GM20431 (cell line): ENCODE measurements around the gene PDE7B.

Source experiments
- in situ Hi-C: fragments of 300-500 bp; cut with MseI, MboI; formaldehyde crosslinking; loops from one replicate; pipeline ENCODE4 v1.15.0; 2020; ENCODE audit warnings: low sequenced_read_pairs; ENCODE audit not compliant: unreplicated experiment

PDE7B gene

GRCh38 chr6:135972586-135972985, 121.1 kb downstream of the PDE7B start:
- in situ Hi-C loops, result no loop called here

GRCh38 chr6:135974426-135974825, 122.9 kb downstream of the PDE7B start:
- in situ Hi-C loops, result no loop called here

GRCh38 chr6:135976585-135976984, 125.1 kb downstream of the PDE7B start:
- in situ Hi-C loops, result no loop called here

GRCh38 chr6:135983093-135983492, 131.6 kb downstream of the PDE7B start:
- in situ Hi-C loops, result no loop called here

- in situ Hi-C loops, result no loop called here
Measured at GRCh38 chr6:135983718-135984343, 132.3 kb downstream of the PDE7B start.

- in situ Hi-C loops, result no loop called here
Measured at GRCh38 chr6:135985471-135985870, 134.0 kb downstream of the PDE7B start.

GRCh38 chr6:135987226-135987625, 135.7 kb downstream of the PDE7B start:
- in situ Hi-C loops, result no loop called here

GRCh38 chr6:135990439-135990838, 138.9 kb downstream of the PDE7B start:
- in situ Hi-C loops, result no loop called here

GRCh38 chr6:135990855-135991464, 139.5 kb downstream of the PDE7B start:
- in situ Hi-C loops, result no loop called here

GRCh38 chr6:135992739-135993138, 141.2 kb downstream of the PDE7B start:
- in situ Hi-C loops, result no loop called here

GRCh38 chr6:135993361-135993760, 141.9 kb downstream of the PDE7B start:
- in situ Hi-C loops, result no loop called here

GRCh38 chr6:135994857-135995544, 143.5 kb downstream of the PDE7B start:
- in situ Hi-C loops, result no loop called here

- in situ Hi-C loops, result no loop called here
Measured at GRCh38 chr6:135995545-135995898, 144.0 kb downstream of the PDE7B start.

GRCh38 chr6:135996668-135997067, 145.2 kb downstream of the PDE7B start:
- in situ Hi-C loops, result no loop called here

- in situ Hi-C loops, result no loop called here
Measured at GRCh38 chr6:135999393-135999792, 147.9 kb downstream of the PDE7B start.

- in situ Hi-C loops, result no loop called here
Measured at GRCh38 chr6:136007345-136007744, 155.8 kb downstream of the PDE7B start.

GRCh38 chr6:136011475-136011874, 160.0 kb downstream of the PDE7B start:
- in situ Hi-C loops, result no loop called here

GRCh38 chr6:136012198-136012887, 160.8 kb downstream of the PDE7B start:
- in situ Hi-C loops, result no loop called here

- in situ Hi-C loops, result no loop called here
Measured at GRCh38 chr6:136012943-136013342, 161.4 kb downstream of the PDE7B start.

GRCh38 chr6:136014454-136015437, 163.2 kb downstream of the PDE7B start:
- in situ Hi-C loops, result no loop called here
